ENCODE data around the gene SUN3. TPM values are rescaled to one million over a fixed set of nuclear protein-coding genes. Genes with fewer than 3 reads are reported as not detected.

The SUN3 gene
- polyA plus RNA-seq, 1 donor from 2014 or later: not detected

- Histone ChIP-seq H3K9me2 (ENCODE audit: insufficient read depth, low read length) (no peaks in the 10 kb centered on the region), H3K36me3 (ENCODE audit: insufficient read depth, low read length) (no peaks in the 10 kb centered on the region), H3K4me2 (ENCODE audit: low read length) (no peak overlapping the region), H3K4me3 (ENCODE audit: low read length) (no peak overlapping the region), H2AFZ (ENCODE audit: low read depth, low read length) (no peak overlapping the region), H3K9ac (ENCODE audit: low read length) (no peak overlapping the region), H3K27me3 (ENCODE audit: insufficient read depth, low read depth, low read length) (no peaks in the 10 kb centered on the region), H3K79me2 (replicated peaks; ENCODE audit: insufficient read depth, low read length) (no peaks in the 10 kb centered on the region), H3K9me3 (ENCODE audit: low read length) (no peaks in the 10 kb centered on the region), H3K27ac (ENCODE audit: low read length) (no peak overlapping the region), H3F3A (ENCODE audit: insufficient read depth, low read length, poor library complexity, severe bottlenecking) (no peaks in the 10 kb centered on the region), H4K20me1 (ENCODE audit: insufficient read depth) (no peaks in the 10 kb centered on the region)
- TF ChIP-seq REST (IDR thresholded peaks at IDR 0.05; ENCODE audit: borderline replicate concordance) (no peak), EZH2 (IDR thresholded peaks at IDR 0.05; ENCODE audit: borderline replicate concordance, insufficient read depth, low read length, poor library complexity, severe bottlenecking) (no peak), MXI1 (conservative IDR thresholded peaks at IDR 0.05; ENCODE audit: poor library complexity, severe bottlenecking) (no peak)
Measured at GRCh38 chr7:48067475-48067874, 38.6 kb upstream of the SUN3 start.

GRCh38 chr7:48063985-48064384 is 35.1 kb upstream of the SUN3 start:
- Histone ChIP-seq H3K36me3 (ENCODE audit: insufficient read depth, low read length) (no peaks in the 10 kb centered on the region), H3K27me3 (ENCODE audit: insufficient read depth, low read depth, low read length) (no peaks in the 10 kb centered on the region), H3K4me3 (ENCODE audit: low read length) (no peak overlapping the region), H4K20me1 (ENCODE audit: insufficient read depth) (no peaks in the 10 kb centered on the region), H3K27ac (ENCODE audit: low read length) (no peak overlapping the region), H3K9ac (ENCODE audit: low read length) (no peak overlapping the region), H3K9me2 (ENCODE audit: insufficient read depth, low read length) (no peaks in the 10 kb centered on the region), H3K9me3 (ENCODE audit: low read length) (no peaks in the 10 kb centered on the region), H2AFZ (ENCODE audit: low read depth, low read length) (no peak overlapping the region), H3K79me2 (replicated peaks; ENCODE audit: insufficient read depth, low read length) (no peaks in the 10 kb centered on the region), H3K4me2 (ENCODE audit: low read length) (no peak overlapping the region), H3F3A (ENCODE audit: insufficient read depth, low read length, poor library complexity, severe bottlenecking) (no peaks in the 10 kb centered on the region)
- TF ChIP-seq REST (IDR thresholded peaks at IDR 0.05; ENCODE audit: borderline replicate concordance) (no peak), EP300 (conservative IDR thresholded peaks at IDR 0.05; ENCODE audit: poor library complexity, severe bottlenecking) (no peak), EZH2 (IDR thresholded peaks at IDR 0.05; ENCODE audit: borderline replicate concordance, insufficient read depth, low read length, poor library complexity, severe bottlenecking) (no peak), RAD21 (conservative IDR thresholded peaks at IDR 0.05) (no peak), TAF1 (IDR thresholded peaks at IDR 0.05; ENCODE audit: low read depth) (no peak), CTCF (IDR thresholded peaks at IDR 0.05; ENCODE audit: poor library complexity, severe bottlenecking) (no peak), MXI1 (conservative IDR thresholded peaks at IDR 0.05; ENCODE audit: poor library complexity, severe bottlenecking) (no peak), SMC3 (conservative IDR thresholded peaks at IDR 0.05; ENCODE audit: poor library complexity) (no peak), POLR2AphosphoS5 (IDR thresholded peaks at IDR 0.05) (no peak)
